Neural progenitor cell (in vitro differentiated cells): ENCODE data around the gene CHAC1. TPM values are rescaled to one million over a fixed set of nuclear protein-coding genes. Genes with fewer than 3 reads are reported as not detected.
A peak's percentile ranks its signal among the peaks of the same experiment; 100 is the strongest.

Experiments used
- DNase-seq: peaks from one replicate; pipeline ENCODE4 v3.0.0-alpha.2; 2016; ENCODE audit warnings: low spot score
- H2AFZ ChIP-seq: fragments of 200-600 bp; sonication (generic); replicated peaks from 2 replicates; pipeline ENCODE4 v1.6.1; 2016; ENCODE audit warnings: antibody characterized with exemption
- H3F3A ChIP-seq: fragments of 200-600 bp; sonication (generic); 2 replicates; pipeline ENCODE4 v1.6.1; 2016; ENCODE audit warnings: antibody characterized with exemption, low read depth
- H3K27ac ChIP-seq: fragments of 200-600 bp; sonication (generic); 2 replicates; pipeline ENCODE4 v1.5.1; 2016; ENCODE audit warnings: mild to moderate bottlenecking
- H3K27me3 ChIP-seq: fragments of 200-600 bp; sonication (generic); 2 replicates; pipeline ENCODE4 v1.6.1; 2016; ENCODE audit warnings: mild to moderate bottlenecking, moderate library complexity
- H3K36me3 ChIP-seq: fragments of 200-600 bp; sonication (generic); 2 replicates; pipeline ENCODE4 v1.5.1; 2016
- H3K4me1 ChIP-seq: fragments of 200-600 bp; sonication (generic); 2 replicates; pipeline ENCODE4 v1.6.1; 2016; ENCODE audit warnings: mixed run types
- H3K4me2 ChIP-seq: fragments of 200-600 bp; sonication (generic); 2 replicates; pipeline ENCODE4 v1.6.1; 2016
- H3K4me3 ChIP-seq: fragments of 200-600 bp; sonication (generic); 2 replicates; pipeline ENCODE4 v1.5.1; 2016
- H3K79me2 ChIP-seq: fragments of 200-600 bp; sonication (generic); 2 replicates; pipeline ENCODE4 v1.6.1; 2016; ENCODE audit warnings: low read depth
- H3K9ac ChIP-seq: fragments of 200-600 bp; sonication (generic); 2 replicates; pipeline ENCODE4 v1.6.1; 2016
- H3K9me3 ChIP-seq: fragments of 200-600 bp; sonication (generic); 2 replicates; pipeline ENCODE4 v1.5.1; 2016; ENCODE audit warnings: low read depth
- H4K20me1 ChIP-seq: fragments of 200-600 bp; sonication (generic); 2 replicates; pipeline ENCODE4 v1.6.1; 2016; ENCODE audit warnings: low read depth
- H3K27ac Mint-ChIP-seq: 3 replicates; pipeline ENCODE4 v1.8.0; 2021; ENCODE audit warnings: mixed read lengths
- H3K27me3 Mint-ChIP-seq: 2 replicates; pipeline ENCODE4 v1.8.0; 2022; ENCODE audit warnings: low read depth, mild to moderate bottlenecking, inconsistent platforms, moderate library complexity, mixed read lengths; ENCODE audit not compliant: insufficient read depth
- H3K36me3 Mint-ChIP-seq: 3 replicates; pipeline ENCODE4 v1.8.0; 2021; ENCODE audit warnings: mixed read lengths
- H3K4me1 Mint-ChIP-seq: 3 replicates; pipeline ENCODE4 v1.8.0; 2021; ENCODE audit warnings: mixed read lengths
- H3K4me3 Mint-ChIP-seq: 3 replicates; pipeline ENCODE4 v1.8.0; 2021; ENCODE audit warnings: mild to moderate bottlenecking, moderate library complexity, mixed read lengths
- H3K9me3 Mint-ChIP-seq: 3 replicates; pipeline ENCODE4 v1.8.0; 2020; ENCODE audit warnings: mixed read lengths
- EZH2 ChIP-seq: fragments of 200-600 bp; sonication (generic); IDR thresholded peaks from 2 replicates; pipeline ENCODE4 v1.6.1; 2017; ENCODE audit warnings: antibody characterized with exemption, mild to moderate bottlenecking, moderate library complexity
- EZH2phosphoT487 ChIP-seq: fragments of 200-600 bp; sonication (generic); IDR thresholded peaks from 2 replicates; pipeline ENCODE4 v1.6.1; 2017; ENCODE audit warnings: antibody characterized with exemption
- total RNA-seq: library from RNA; depleted of rRNA; stranded (reverse); fragments of >200 nt; gene quantifications from 2 replicates; pipeline ENCODE4 v1.2.3, GENCODE V29; 2015; ENCODE audit warnings: low replicate concordance
- TF ChIP-seq, protein P1 (sequence below): fragments of 200-600 bp; sonication (generic); IDR thresholded peaks from 2 replicates; pipeline ENCODE4 v1.5.1; 2017; ENCODE audit warnings: antibody characterized with exemption, mild to moderate bottlenecking

CHAC1 gene
- total RNA-seq, 1 donor from 2014 or later = 2.4 TPM

GRCh38 chr15:40928821-40929659 lies 24.2 kb upstream of the CHAC1 start, which contains the start of gene DLL4:
TSS of gene DLL4 (plus strand) at chr15:40929340. CDS start at chr15:40929669, 329 bp downstream.
- Histone ChIP-seq H3K9ac (no peak within 1 kb of the TSS), H3F3A (peaks cover 25% of the 10 kb centered on the region), H3K4me3 (peak within 1 kb of the TSS; percentile 57), H4K20me1 (peaks cover 59% of the 10 kb centered on the region), H3K36me3 (no peaks in the 10 kb centered on the region), H3K9me3 (no peaks in the 10 kb centered on the region), H3K27ac (no peak within 1 kb of the TSS), H3K79me2 (no peaks in the 10 kb centered on the region), H3K27me3 (peaks cover 100% of the 10 kb centered on the region), H2AFZ (peak within 1 kb of the TSS; percentile 42), H3K4me2 (peak within 1 kb of the TSS; percentile 82), H3K4me1 (peaks cover 54% of the 10 kb centered on the region)
- H3K4me1 Mint-ChIP-seq = peaks cover 41% of the 10 kb centered on the region
- TF ChIP-seq, protein P1, sequence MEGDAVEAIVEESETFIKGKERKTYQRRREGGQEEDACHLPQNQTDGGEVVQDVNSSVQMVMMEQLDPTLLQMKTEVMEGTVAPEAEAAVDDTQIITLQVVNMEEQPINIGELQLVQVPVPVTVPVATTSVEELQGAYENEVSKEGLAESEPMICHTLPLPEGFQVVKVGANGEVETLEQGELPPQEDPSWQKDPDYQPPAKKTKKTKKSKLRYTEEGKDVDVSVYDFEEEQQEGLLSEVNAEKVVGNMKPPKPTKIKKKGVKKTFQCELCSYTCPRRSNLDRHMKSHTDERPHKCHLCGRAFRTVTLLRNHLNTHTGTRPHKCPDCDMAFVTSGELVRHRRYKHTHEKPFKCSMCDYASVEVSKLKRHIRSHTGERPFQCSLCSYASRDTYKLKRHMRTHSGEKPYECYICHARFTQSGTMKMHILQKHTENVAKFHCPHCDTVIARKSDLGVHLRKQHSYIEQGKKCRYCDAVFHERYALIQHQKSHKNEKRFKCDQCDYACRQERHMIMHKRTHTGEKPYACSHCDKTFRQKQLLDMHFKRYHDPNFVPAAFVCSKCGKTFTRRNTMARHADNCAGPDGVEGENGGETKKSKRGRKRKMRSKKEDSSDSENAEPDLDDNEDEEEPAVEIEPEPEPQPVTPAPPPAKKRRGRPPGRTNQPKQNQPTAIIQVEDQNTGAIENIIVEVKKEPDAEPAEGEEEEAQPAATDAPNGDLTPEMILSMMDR = no peak
- TF ChIP-seq EZH2phosphoT487 = peak; percentile 74
- peak; percentile 78 for TF ChIP-seq EZH2
- no peaks in the 10 kb centered on the region for H3K9me3 Mint-ChIP-seq
- DNase-seq = peak; percentile 81
- no peaks in the 10 kb centered on the region for H3K36me3 Mint-ChIP-seq
- no peak within 1 kb of the TSS for H3K27ac Mint-ChIP-seq
- peak within 1 kb of the TSS; percentile 84 for H3K4me3 Mint-ChIP-seq
- H3K27me3 Mint-ChIP-seq = peaks cover 70% of the 10 kb centered on the region

DNA sequence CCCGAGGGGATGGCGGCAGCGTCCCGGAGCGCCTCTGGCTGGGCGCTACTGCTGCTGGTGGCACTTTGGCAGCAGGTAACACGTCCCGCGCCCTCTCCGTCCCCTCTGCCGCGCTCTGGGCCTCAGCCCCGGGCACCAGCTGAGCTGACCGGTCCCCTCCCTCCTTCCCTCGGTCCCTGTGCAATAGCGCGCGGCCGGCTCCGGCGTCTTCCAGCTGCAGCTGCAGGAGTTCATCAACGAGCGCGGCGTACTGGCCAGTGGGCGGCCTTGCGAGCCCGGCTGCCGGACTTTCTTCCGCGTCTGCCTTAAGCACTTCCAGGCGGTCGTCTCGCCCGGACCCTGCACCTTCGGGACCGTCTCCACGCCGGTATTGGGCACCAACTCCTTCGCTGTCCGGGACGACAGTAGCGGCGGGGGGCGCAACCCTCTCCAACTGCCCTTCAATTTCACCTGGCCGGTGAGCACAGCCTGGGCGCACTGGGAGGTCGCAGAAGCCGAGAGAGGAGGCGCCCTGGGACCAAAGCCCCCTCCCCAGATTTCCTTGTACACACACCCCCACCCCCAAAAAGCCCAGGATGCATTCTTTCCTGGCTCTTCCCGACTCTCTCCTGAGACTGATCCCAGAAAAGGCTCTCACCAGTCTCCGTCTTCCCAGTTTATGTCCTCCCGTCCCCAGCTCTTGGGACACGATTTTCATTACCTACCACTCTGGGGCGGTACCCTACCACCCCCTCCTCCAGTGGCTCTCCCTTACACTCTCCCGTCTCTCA lies 23.4 kb upstream of the CHAC1 start:
- Mint-ChIP-seq H3K27ac (no peak overlapping the region), H3K27me3 (peaks cover 68% of the 10 kb centered on the region), H3K9me3 (no peaks in the 10 kb centered on the region), H3K4me1 (peaks cover 41% of the 10 kb centered on the region), H3K4me3 (peak overlapping the region; percentile 84), H3K36me3 (no peaks in the 10 kb centered on the region)
- H3K4me3 ChIP-seq = peak overlapping the region; percentile 57
- H3K27me3 ChIP-seq = peaks cover 100% of the 10 kb centered on the region
- peaks cover 59% of the 10 kb centered on the region for H4K20me1 ChIP-seq
- H3K79me2 ChIP-seq = no peaks in the 10 kb centered on the region
- H3F3A ChIP-seq = peaks cover 25% of the 10 kb centered on the region
- H3K9me3 ChIP-seq = no peaks in the 10 kb centered on the region
- peak overlapping the region; percentile 42 for H2AFZ ChIP-seq
- H3K36me3 ChIP-seq = no peaks in the 10 kb centered on the region
- H3K4me2 ChIP-seq = peak overlapping the region; percentile 82
- H3K27ac ChIP-seq = no peak overlapping the region
- peaks cover 54% of the 10 kb centered on the region for H3K4me1 ChIP-seq
- TF ChIP-seq EZH2 (peak; percentile 6), EZH2phosphoT487 (no peak)
- TF ChIP-seq, protein P1 = peak; percentile 16
- no peak overlapping the region for H3K9ac ChIP-seq
- DNase-seq = peak; percentile 91

- peaks cover 36% of the 10 kb centered on the region for H3K4me1 Mint-ChIP-seq
- H2AFZ ChIP-seq = no peak overlapping the region
- no peaks in the 10 kb centered on the region for H3K36me3 Mint-ChIP-seq
- peaks cover 25% of the 10 kb centered on the region for H3F3A ChIP-seq
- H3K27ac ChIP-seq = no peak overlapping the region
- no peak overlapping the region for H3K9ac ChIP-seq
- H3K4me3 Mint-ChIP-seq = peak overlapping the region; percentile 84
- H3K79me2 ChIP-seq = no peaks in the 10 kb centered on the region
- H3K4me3 ChIP-seq = peak overlapping the region; percentile 57
- peak overlapping the region; percentile 82 for H3K4me2 ChIP-seq
- H3K27me3 Mint-ChIP-seq = peaks cover 64% of the 10 kb centered on the region
- H3K9me3 ChIP-seq = no peaks in the 10 kb centered on the region
- no peaks in the 10 kb centered on the region for H3K9me3 Mint-ChIP-seq
- H3K27me3 ChIP-seq = peaks cover 99% of the 10 kb centered on the region
- H4K20me1 ChIP-seq = peaks cover 53% of the 10 kb centered on the region
- peaks cover 50% of the 10 kb centered on the region for H3K4me1 ChIP-seq
- TF ChIP-seq EZH2 = peak; percentile 15
- TF ChIP-seq, protein P1 = peak; percentile 69
- peak; percentile 29 for TF ChIP-seq EZH2phosphoT487
- H3K27ac Mint-ChIP-seq = no peak overlapping the region
- peak; percentile 87 for DNase-seq
- no peaks in the 10 kb centered on the region for H3K36me3 ChIP-seq
These were observed 22.6 kb upstream of the CHAC1 start for GRCh38 chr15:40930430-40931299.
